Ovary (tissue), 3 donors: ENCODE measurements around the gene ABLIM2.

Source experiments
- CTCF ChIP-seq, 3 donors: fragments of 450-650 bp in 2 of 3; fragments of 200-600 bp in 1 of 3; IDR thresholded peaks; one replicate each; pipeline versions ENCODE4 v1.5.1 to v1.8.0; 2016 to 2022; ENCODE audit warnings: antibody characterized with exemption in 3 of 3, mild to moderate bottlenecking in 1 of 3
- EP300 ChIP-seq: sonication (generic); formaldehyde crosslinking; IDR thresholded peaks from one replicate; pipeline ENCODE4 v1.6.1; 2017; ENCODE audit warnings: antibody characterized with exemption
- POLR2A ChIP-seq: fragments of 450-650 bp; IDR thresholded peaks from one replicate; pipeline ENCODE4 v1.6.1; 2017; ENCODE audit warnings: antibody characterized with exemption, mild to moderate bottlenecking, moderate library complexity
- donor health status: DM: no; HTN: no; CAD: no.

GRCh38 chr4:7973545-7973981, 185.1 kb downstream of the ABLIM2 start:
- TF ChIP-seq CTCF (IDR thresholded peaks at IDR 0.05) (no peak), POLR2A (no peak), EP300 (no peak)
